ENCODE data around the gene GLTPD2. TPM values are rescaled to one million over a fixed set of nuclear protein-coding genes. Genes with fewer than 3 reads are reported as not detected.
"Not testable (repeated sequence)": the region's sequence is repeated elsewhere in the genome, so short reads cannot be mapped to it uniquely, and the experiment has no call there.

The GLTPD2 gene
- total and polyA plus RNA-seq, 2 experiments from 2014 or later = 0.50 to 2.2 TPM

DNA sequence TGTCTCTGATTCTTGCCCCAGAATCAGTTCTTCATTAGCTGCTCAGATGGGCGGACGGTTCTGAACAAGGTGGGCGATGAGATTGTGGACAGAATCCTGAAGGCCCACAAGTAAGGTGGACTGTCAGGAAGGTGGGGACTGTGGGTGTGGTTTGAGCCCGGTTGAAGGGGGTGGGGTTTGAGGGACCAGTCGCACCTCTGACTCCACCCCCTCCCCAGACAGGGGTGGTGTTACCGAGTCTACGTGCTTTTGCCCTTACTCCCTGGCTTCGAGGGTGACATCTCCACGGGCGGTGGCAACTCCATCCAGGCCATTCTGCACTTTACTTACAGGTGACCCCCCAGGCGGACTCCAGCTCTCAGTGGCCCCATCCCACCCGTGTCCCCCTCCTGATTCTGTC lies 29.5 kb downstream of the GLTPD2 start:
- H2AFZ ChIP-seq = no peak overlapping the region
- no peak overlapping the region for H3K4me2 ChIP-seq (ENCODE audit: unreplicated experiment)
- TF ChIP-seq EZH2phosphoT487 (IDR thresholded peaks at IDR 0.05; ENCODE audit: insufficient read depth, low read depth) (no peak), EZH2 (IDR thresholded peaks at IDR 0.05; ENCODE audit: insufficient read depth, poor library complexity, severe bottlenecking) (no peak)
- no peak for DNase-seq
- 71 to 74% methylated on average over 8 to 12 of the region's 12 CpGs for WGBS, 2 experiments (ENCODE audit: low coverage in 1 of 2, low lambda C conversion rate in 2 of 2, missing lambda C conversion rate in 2 of 2)
- H3K27me3 ChIP-seq (replicated peaks; ENCODE audit: insufficient read depth) = no peaks in the 10 kb centered on the region
- H3K4me3 ChIP-seq = no peak overlapping the region
- H3K9ac ChIP-seq = no peak overlapping the region
- H3F3A ChIP-seq (ENCODE audit: insufficient read depth) = no peaks in the 10 kb centered on the region
- H3K9me2 ChIP-seq (ENCODE audit: insufficient read depth) = no peaks in the 10 kb centered on the region
- H3K27ac ChIP-seq = no peak overlapping the region
- no peaks in the 10 kb centered on the region for H4K20me1 ChIP-seq (ENCODE audit: insufficient read depth)
- no peaks in the 10 kb centered on the region for H3K9me3 ChIP-seq (ENCODE audit: low read depth)
- H3K36me3 ChIP-seq (ENCODE audit: low read depth) = no peaks in the 10 kb centered on the region
- H3K79me2 ChIP-seq (ENCODE audit: insufficient read depth) = no peaks in the 10 kb centered on the region
- H3K4me1 ChIP-seq (ENCODE audit: insufficient read depth) = no peaks in the 10 kb centered on the region
- in situ Hi-C loops (cut with MboI) = no loop called here

GRCh38 chr17:4822835-4823234 lies 34.1 kb downstream of the GLTPD2 start:
- Histone ChIP-seq H3F3A (ENCODE audit: insufficient read depth) (no peaks in the 10 kb centered on the region), H4K20me1 (ENCODE audit: insufficient read depth) (no peaks in the 10 kb centered on the region), H2AFZ (no peak overlapping the region), H3K27ac (no peak overlapping the region), H3K4me2 (ENCODE audit: unreplicated experiment) (no peak overlapping the region), H3K9me2 (ENCODE audit: insufficient read depth) (no peaks in the 10 kb centered on the region), H3K4me1 (ENCODE audit: insufficient read depth) (no peaks in the 10 kb centered on the region), H3K79me2 (ENCODE audit: insufficient read depth) (no peaks in the 10 kb centered on the region), H3K9ac (no peak overlapping the region), H3K27me3 (replicated peaks; ENCODE audit: insufficient read depth) (no peaks in the 10 kb centered on the region), H3K36me3 (ENCODE audit: low read depth) (no peaks in the 10 kb centered on the region), H3K9me3 (ENCODE audit: low read depth) (no peaks in the 10 kb centered on the region), H3K4me3 (no peak overlapping the region)
- TF ChIP-seq EZH2 (IDR thresholded peaks at IDR 0.05; ENCODE audit: insufficient read depth, poor library complexity, severe bottlenecking) = no peak
- no peak for TF ChIP-seq EZH2phosphoT487 (IDR thresholded peaks at IDR 0.05; ENCODE audit: insufficient read depth, low read depth)
- in situ Hi-C loops (cut with MboI) = no loop called here
- 81 to 90% methylated on average over 3 of the region's 3 CpGs for WGBS, 2 experiments (ENCODE audit: low coverage in 1 of 2, low lambda C conversion rate in 2 of 2, missing lambda C conversion rate in 2 of 2)
- DNase-seq = no peak

- TF ChIP-seq EZH2 (IDR thresholded peaks at IDR 0.05; ENCODE audit: insufficient read depth, poor library complexity, severe bottlenecking) (no peak), EZH2phosphoT487 (IDR thresholded peaks at IDR 0.05; ENCODE audit: insufficient read depth, low read depth) (no peak)
- WGBS, 2 experiments (ENCODE audit: low coverage in 1 of 2, low lambda C conversion rate in 2 of 2, missing lambda C conversion rate in 2 of 2) = 86 to 87% methylated on average over 12 of the region's 12 CpGs
These were observed 34.8 kb downstream of the GLTPD2 start for GRCh38 chr17:4823373-4824089.

DNA sequence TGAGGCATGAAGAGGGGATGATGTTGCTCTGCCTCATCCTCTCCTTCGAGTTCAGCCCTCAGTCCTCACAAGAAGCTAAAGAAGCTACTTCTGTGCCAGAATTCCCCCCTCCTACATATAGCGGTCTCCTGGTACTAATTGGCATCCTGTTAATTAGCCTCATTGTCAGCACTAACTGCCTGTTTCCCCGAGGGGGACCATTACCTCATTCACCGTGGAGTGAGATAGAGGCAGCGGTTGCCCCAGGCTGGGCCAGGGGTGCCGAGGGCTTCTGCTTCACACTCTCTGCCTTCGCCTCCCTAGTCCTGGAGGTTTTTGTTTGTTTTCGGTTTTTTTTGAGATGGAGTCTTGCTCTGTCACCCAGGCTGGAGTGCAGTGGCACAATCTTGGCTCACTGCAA lies 38.6 kb downstream of the GLTPD2 start:
- H3K4me3 ChIP-seq = no peak overlapping the region
- H2AFZ ChIP-seq = no peak overlapping the region
- H3K4me2 ChIP-seq (ENCODE audit: unreplicated experiment) = no peak overlapping the region
- H3K9me2 ChIP-seq (ENCODE audit: insufficient read depth) = no peaks in the 10 kb centered on the region
- no peak overlapping the region for H3K9ac ChIP-seq
- WGBS, 2 experiments (ENCODE audit: low coverage in 1 of 2, low lambda C conversion rate in 2 of 2, missing lambda C conversion rate in 2 of 2) = 76 to 80% methylated on average over 8 of the region's 8 CpGs
- in situ Hi-C loops (cut with MboI) = no loop called here
- H3K36me3 ChIP-seq (ENCODE audit: low read depth) = no peaks in the 10 kb centered on the region
- no peaks in the 10 kb centered on the region for H3K27me3 ChIP-seq (replicated peaks; ENCODE audit: insufficient read depth)
- no peaks in the 10 kb centered on the region for H3K4me1 ChIP-seq (ENCODE audit: insufficient read depth)
- H3K79me2 ChIP-seq (ENCODE audit: insufficient read depth) = no peaks in the 10 kb centered on the region
- H3K27ac ChIP-seq = no peak overlapping the region
- H3F3A ChIP-seq (ENCODE audit: insufficient read depth) = no peaks in the 10 kb centered on the region
- TF ChIP-seq EZH2phosphoT487 (IDR thresholded peaks at IDR 0.05; ENCODE audit: insufficient read depth, low read depth) (no peak), EZH2 (IDR thresholded peaks at IDR 0.05; ENCODE audit: insufficient read depth, poor library complexity, severe bottlenecking) (no peak)
- H3K9me3 ChIP-seq (ENCODE audit: low read depth) = no peaks in the 10 kb centered on the region
- DNase-seq = no peak
- H4K20me1 ChIP-seq (ENCODE audit: insufficient read depth) = no peaks in the 10 kb centered on the region

More at GRCh38 chr17:4823373-4824089, 34.8 kb downstream of the GLTPD2 start:
- no peaks in the 10 kb centered on the region for H3K4me1 ChIP-seq (ENCODE audit: insufficient read depth)
- no peak overlapping the region for H3K27ac ChIP-seq
- no peaks in the 10 kb centered on the region for H4K20me1 ChIP-seq (ENCODE audit: insufficient read depth)
- H3K4me3 ChIP-seq = no peak overlapping the region
- no peak overlapping the region for H2AFZ ChIP-seq
- no peaks in the 10 kb centered on the region for H3F3A ChIP-seq (ENCODE audit: insufficient read depth)
- no peaks in the 10 kb centered on the region for H3K9me2 ChIP-seq (ENCODE audit: insufficient read depth)
- in situ Hi-C loops (cut with MboI) = no loop called here
- no peaks in the 10 kb centered on the region for H3K79me2 ChIP-seq (ENCODE audit: insufficient read depth)
- H3K27me3 ChIP-seq (replicated peaks; ENCODE audit: insufficient read depth) = no peaks in the 10 kb centered on the region
- no peaks in the 10 kb centered on the region for H3K9me3 ChIP-seq (ENCODE audit: low read depth)
- no peak for DNase-seq
- no peak overlapping the region for H3K9ac ChIP-seq
- no peak overlapping the region for H3K4me2 ChIP-seq (ENCODE audit: unreplicated experiment)
- no peaks in the 10 kb centered on the region for H3K36me3 ChIP-seq (ENCODE audit: low read depth)

DNA sequence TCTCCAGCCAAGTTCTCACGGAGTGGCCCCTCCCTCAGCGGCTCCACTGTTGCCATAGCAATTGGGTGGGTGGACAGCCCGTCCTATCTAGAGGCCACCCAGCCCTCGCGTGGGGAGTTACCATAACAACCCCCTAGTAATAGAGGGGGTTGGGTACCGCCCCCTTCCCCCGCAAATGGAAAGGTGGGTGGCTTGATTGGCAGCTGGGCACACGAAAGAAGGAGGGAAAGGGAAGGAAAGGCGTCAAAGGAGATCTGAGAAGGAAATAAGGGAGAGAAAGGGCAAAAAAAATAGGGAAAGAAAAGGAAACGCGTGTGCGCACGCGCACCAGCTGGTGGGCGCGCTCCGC lies 44.0 kb downstream of the GLTPD2 start:
- H3K4me3 ChIP-seq = peak overlapping the region; percentile 78
- in situ Hi-C loops (cut with MboI); H3F3A ChIP-seq (ENCODE audit: insufficient read depth); DNase-seq; H3K27me3 ChIP-seq (replicated peaks; ENCODE audit: insufficient read depth); H3K4me1 ChIP-seq (ENCODE audit: insufficient read depth); H3K9me2 ChIP-seq (ENCODE audit: insufficient read depth); H3K36me3 ChIP-seq (ENCODE audit: low read depth); H3K9me3 ChIP-seq (ENCODE audit: low read depth): not testable (repeated sequence)
- peaks cover 11% of the 10 kb centered on the region for H4K20me1 ChIP-seq (ENCODE audit: insufficient read depth)
- H2AFZ ChIP-seq = peak overlapping the region; percentile 67
- H3K27ac ChIP-seq = peak overlapping the region; percentile 51
- H3K9ac ChIP-seq = peak overlapping the region; percentile 81
- H3K79me2 ChIP-seq (ENCODE audit: insufficient read depth) = peaks cover 46% of the 10 kb centered on the region
- 0 to 2% methylated on average over 9 to 11 of the region's 17 CpGs for WGBS, 2 experiments (ENCODE audit: low coverage in 1 of 2, low lambda C conversion rate in 2 of 2, missing lambda C conversion rate in 2 of 2)
- H3K4me2 ChIP-seq (ENCODE audit: unreplicated experiment) = peak overlapping the region; percentile 66

All from GM23248 (cell line).